K562 (cell line): ENCODE data around the gene HHLA2. TPM values are rescaled to one million over a fixed set of nuclear protein-coding genes. Genes with fewer than 3 reads are reported as not detected.
"Not testable (repeated sequence)": the region's sequence is repeated elsewhere in the genome, so short reads cannot be mapped to it uniquely, and the experiment has no call there.

Source experiments
- ATAC-seq: fragments of 200-7000 bp; cut with Tn5 transposase; 3 replicates; pipeline ENCODE4 v1.9.1; 2020; ENCODE audit warnings: moderate library complexity
- BruUV-seq: library from RNA; stranded (reverse); fragments of 400-500 nt; replicated peaks from 2 replicates; lab custom pipeline; 2021; lab: Mats Ljungman, UMichigan
- CTCF ChIA-PET: fragments of 300-600 bp; formaldehyde crosslinking; extraction: SDS; loops from one replicate; lab custom pipeline; 2021; ENCODE audit warnings: low intra/inter-chr PET ratio; lab: Yijun Ruan, JAX
- POLR2A ChIA-PET: fragments of 300-600, 350-650 bp; sonication (Branson Sonifier 250); formaldehyde crosslinking; extraction: SDS; loops from one replicate; lab custom pipeline; 2021; ENCODE audit warnings: antibody characterized with exemption, inconsistent platforms; lab: Yijun Ruan, JAX
- DNase-seq, 4 experiments: peaks; one replicate each; pipeline versions ENCODE4 v3.0.0 to v3.0.0-alpha.2; 2011 to 2018; ENCODE audit warnings: low spot score in 3 of 4, mixed read lengths in 3 of 4; ENCODE audit errors: extremely low read depth in 1 of 4
- FAIRE-seq: peaks from 2 replicates; lab custom pipeline; 2011; peaks lifted over from hg19 to GRCh38; lab: Jason Lieb, UNC
- H2AFZ ChIP-seq: 2 replicates; pipeline ENCODE4 v1.6.0; 2011; ENCODE audit warnings: low read depth, low read length, control low read depth, inconsistent platforms
- H3K27ac ChIP-seq: fragments of 200-600 bp; 3 replicates; pipeline ENCODE4 v1.8.0; 2011; ENCODE audit warnings: low read depth, mild to moderate bottlenecking, control low read depth, inconsistent platforms, low read length, moderate library complexity, mixed read lengths; ENCODE audit errors: extremely low read depth
- H3K27me3 ChIP-seq, 2 experiments: fragments of 300-600 bp in 1 of 2; 2 replicates in 1 of 2; 3 replicates in 1 of 2; pipeline versions ENCODE4 v1.6.0 to v1.8.0; 2011; ENCODE audit warnings: inconsistent platforms in 2 of 2, low read length in 2 of 2, mild to moderate bottlenecking in 1 of 2, mixed read lengths in 1 of 2, moderate library complexity in 1 of 2; ENCODE audit not compliant: control insufficient read depth in 2 of 2, insufficient read depth in 2 of 2
- H3K36me3 ChIP-seq: fragments of 300-600 bp; 3 replicates; pipeline ENCODE4 v1.8.0; 2011; ENCODE audit warnings: mild to moderate bottlenecking, low read length, inconsistent platforms; ENCODE audit not compliant: control insufficient read depth, insufficient read depth
- H3K4me1 ChIP-seq, 2 experiments: fragments of 200-600 bp in 1 of 2; replicated peaks in 1 of 2; 2 replicates in 1 of 2; 3 replicates in 1 of 2; pipeline versions ENCODE4 v1.5.1 to v1.8.0; 2011; ENCODE audit warnings: inconsistent platforms in 2 of 2, low read length in 2 of 2, mild to moderate bottlenecking in 1 of 2, mixed read lengths in 1 of 2, moderate library complexity in 1 of 2; ENCODE audit not compliant: control insufficient read depth in 2 of 2, insufficient read depth in 2 of 2
- H3K4me2 ChIP-seq: 2 replicates; pipeline ENCODE4 v1.6.1; 2011; ENCODE audit warnings: low read length, control low read depth, inconsistent platforms, mixed read lengths; ENCODE audit not compliant: insufficient read depth
- H3K4me3 ChIP-seq: fragments of 200-600 bp; sonication (generic), shearing (Covaris generic); 2 replicates; pipeline ENCODE4 v1.5.1; 2016; ENCODE audit warnings: control low read depth, inconsistent platforms
- H3K79me2 ChIP-seq: fragments of 200-600 bp; 3 replicates; pipeline ENCODE4 v1.8.0; 2011; ENCODE audit warnings: low read length, inconsistent platforms; ENCODE audit not compliant: control insufficient read depth, insufficient read depth
- H3K9ac ChIP-seq, 2 experiments: 2 replicates each; pipeline versions ENCODE4 v1.6.0 to v1.6.1; 2011; ENCODE audit warnings: low read depth in 2 of 2, low read length in 2 of 2, control low read depth in 1 of 2, inconsistent platforms in 1 of 2, mild to moderate bottlenecking in 1 of 2, mixed read lengths in 1 of 2; ENCODE audit not compliant: insufficient read depth in 1 of 2
- H3K9me1 ChIP-seq: one replicate; pipeline ENCODE4 v1.6.0; 2011; ENCODE audit warnings: inconsistent platforms, mild to moderate bottlenecking, low read length, moderate library complexity; ENCODE audit not compliant: control insufficient read depth, insufficient read depth
- H3K9me3 ChIP-seq: replicated peaks from 2 replicates; pipeline ENCODE4 v1.5.1; 2011; ENCODE audit warnings: low read depth, low read length, inconsistent platforms; ENCODE audit not compliant: control insufficient read depth, insufficient read depth
- H4K20me1 ChIP-seq: replicated peaks from 2 replicates; pipeline ENCODE4 v1.6.1; 2011; ENCODE audit warnings: low read length, inconsistent platforms, mixed read lengths; ENCODE audit not compliant: control insufficient read depth, insufficient read depth
- GTF2E2 ChIP-seq: fragments of 200-800 bp; sonication (Bioruptor generic); IDR thresholded peaks from 2 replicates; pipeline ENCODE4 v1.6.1; 2016; ENCODE audit warnings: missing genetic modification characterization, missing compliant biosample characterization
- HMBOX1 ChIP-seq: sonication (generic); IDR thresholded peaks from 2 replicates; pipeline ENCODE4 v1.6.1; 2016
- KLF10 ChIP-seq: fragments of 250-450 bp; sonication (Bioruptor Pico); IDR thresholded peaks from 2 replicates; pipeline ENCODE4 v1.6.1; 2021; ENCODE audit warnings: matching md5 sums
- MEF2A ChIP-seq: IDR thresholded peaks from 2 replicates; pipeline ENCODE4 v1.6.1; 2011; ENCODE audit warnings: low read depth, mild to moderate bottlenecking, low read length, moderate library complexity; ENCODE audit not compliant: control insufficient read depth
- NELFE ChIP-seq: IDR thresholded peaks from 2 replicates; pipeline ENCODE4 v1.6.1; 2011; ENCODE audit warnings: mild to moderate bottlenecking; ENCODE audit not compliant: insufficient read depth, insufficient read length
- TBP ChIP-seq: optimal IDR thresholded peaks from 2 replicates; pipeline ENCODE3; 2011; ENCODE audit warnings: low read depth, low read length, improper control_type of control experiment
- ZEB2 ChIP-seq: fragments of 450-650 bp; IDR thresholded peaks from 2 replicates; pipeline ENCODE4 v1.6.1; 2016
- ZNF431 ChIP-seq: sonication (generic); formaldehyde crosslinking; IDR thresholded peaks from 2 replicates; pipeline ENCODE4 v1.8.0; 2022; ENCODE audit warnings: mild to moderate bottlenecking, missing genetic modification reagents
- WGBS: fragments of 100-300 bp; shearing (Covaris generic); methylation state at CpG from one replicate; pipeline ENCODE4 v1.1.6; 2016; ENCODE audit warnings: low coverage, mixed read lengths; ENCODE audit not compliant: insufficient coverage; ENCODE audit errors: missing lambda C conversion rate; 5-methylcytosine and 5-hydroxymethylcytosine counted together
- in situ Hi-C: fragments of 300-500 bp; cut with MboI; formaldehyde crosslinking; loops from 4 replicates; pipeline ENCODE4 v1.15.0; 2018; ENCODE audit warnings: inconsistent platforms, mixed read lengths
- intact Hi-C: fragments of 100-400 bp; cut with micrococcal nuclease; formaldehyde crosslinking; loops from 2 replicates; pipeline ENCODE4 v1.14.2; 2022
- polyA plus RNA-seq, 8 experiments: library from polyadenylated mRNA; depleted of rRNA in 4 of 8; stranded (reverse) in 5 of 8; unstranded in 3 of 8; fragments of >200 nt; fragmentation: Nextera tagmentation in 2 of 8; fragmentation: Illumina TruSeq in 1 of 8; extraction: Ambion mirVana in 2 of 8; extraction: Trizol in 1 of 8; gene quantifications; 2 replicates each; pipeline versions ENCODE4 v1.2.1 to v1.2.3, GENCODE V29; 2011 to 2014; ENCODE audit warnings: inconsistent platforms in 1 of 8, missing spikeins in 1 of 8
- total RNA-seq, 7 experiments: library from RNA; depleted of rRNA in 6 of 7; stranded (reverse); fragments of >200 nt in 6 of 7; fragmentation: Illumina TruSeq in 2 of 7; extraction: Trizol in 2 of 7; gene quantifications; 2 replicates each; pipeline versions ENCODE4 v1.2.1 to v1.2.3, GENCODE V29; 2011 to 2021; ENCODE audit warnings: low replicate concordance in 1 of 7
- TF ChIP-seq, protein P1 (sequence below): sonication (generic); formaldehyde crosslinking; IDR thresholded peaks from 2 replicates; pipeline ENCODE4 v1.8.0; 2022; ENCODE audit warnings: mild to moderate bottlenecking, missing genetic modification reagents, borderline replicate concordance
- TF ChIP-seq, protein P2 (sequence below): fragments of 250-450 bp; sonication (Bioruptor Pico); IDR thresholded peaks from 2 replicates; pipeline ENCODE4 v1.5.0; 2021
- TF ChIP-seq, protein P3 (sequence below): fragments of 450-650 bp; formaldehyde crosslinking; IDR thresholded peaks from 2 replicates; pipeline ENCODE4 v1.4.0; 2020; ENCODE audit warnings: mild to moderate bottlenecking, mixed read lengths

Gene HHLA2
- total and polyA plus RNA-seq, 9 of the 15 experiments (the other 6 are each of a cell fraction or from before 2014, with no cell fraction given): 0.04 TPM; not detected in 7

DNA sequence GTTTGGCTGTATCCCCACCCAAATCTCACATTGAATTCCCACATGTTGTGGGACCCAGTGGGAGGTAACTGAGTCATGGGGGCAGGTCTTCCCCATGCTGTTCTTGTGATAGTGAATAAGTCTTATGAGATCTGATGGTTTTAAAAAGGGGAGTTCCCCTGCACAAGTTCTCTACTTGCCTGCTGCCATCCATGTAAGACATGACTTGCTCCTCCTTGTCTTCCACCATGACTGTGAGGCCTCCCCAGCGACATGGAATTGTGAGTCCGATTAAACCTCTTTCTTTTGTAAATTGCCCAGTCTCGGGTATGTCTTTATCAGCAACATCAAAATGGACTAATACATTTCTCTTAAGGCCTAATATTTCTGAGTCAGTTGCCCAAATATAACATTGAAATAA is 28.1 kb upstream of the HHLA2 start:
- WGBS: 0% methylated on average over 3 of the region's 3 CpGs
- ATAC-seq, intact Hi-C loops, BruUV-seq, H3K9me1 ChIP-seq, DNase-seq, H2AFZ ChIP-seq, H4K20me1 ChIP-seq, CTCF ChIA-PET, H3K9me3 ChIP-seq, H3K79me2 ChIP-seq, POLR2A ChIA-PET, H3K27ac ChIP-seq, in situ Hi-C loops, H3K27me3 ChIP-seq, H3K4me3 ChIP-seq, FAIRE-seq, H3K4me2 ChIP-seq, H3K9ac ChIP-seq, H3K4me1 ChIP-seq, H3K36me3 ChIP-seq: not testable (repeated sequence)
- peak; percentile 91 for TF ChIP-seq ZNF431 (CRISPR knock-in tag)

DNA sequence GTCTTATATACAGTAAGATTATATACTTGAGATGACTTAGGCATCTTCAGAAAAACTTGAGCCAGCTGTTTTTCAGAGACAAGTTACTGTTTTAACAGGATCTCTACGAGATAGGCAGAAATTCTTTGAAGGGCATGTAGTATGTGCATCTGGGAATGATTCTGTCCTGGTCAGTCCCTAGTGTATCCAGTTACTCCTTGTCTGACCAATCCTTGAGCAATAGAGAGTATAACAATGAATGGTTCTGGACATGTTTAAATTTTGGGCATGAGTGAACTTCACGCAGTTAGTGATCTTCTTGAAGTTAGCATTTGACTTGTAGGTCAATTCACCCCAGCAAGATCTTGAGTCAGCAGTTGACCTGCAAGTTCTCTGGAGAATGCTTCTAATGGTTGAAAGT is 24.7 kb upstream of the HHLA2 start:
- Histone ChIP-seq H4K20me1 (no peaks in the 10 kb centered on the region), H3K9ac (no peak overlapping the region), H3K4me1 (no peaks in the 10 kb centered on the region), H2AFZ (no peak overlapping the region), H3K27me3 (no peaks in the 10 kb centered on the region), H3K36me3 (no peaks in the 10 kb centered on the region), H3K27ac (no peak overlapping the region), H3K79me2 (no peaks in the 10 kb centered on the region), H3K9me1 (no peaks in the 10 kb centered on the region), H3K4me2 (no peak overlapping the region), H3K9me3 (no peaks in the 10 kb centered on the region), H3K4me3 (no peak overlapping the region)
- BruUV-seq: no TSS peak
- ATAC-seq (no peak), FAIRE-seq (no peak), DNase-seq (no peak)
- CTCF ChIA-PET: no interaction called here
- POLR2A ChIA-PET: no interaction called here
- in situ Hi-C loops: no loop called here
- WGBS: 0% methylated on average over 2 of the region's 2 CpGs
- intact Hi-C loops: no loop called here
- no peak for TF ChIP-seq GTF2E2 (tag)
- TF ChIP-seq MEF2A: no peak
- TF ChIP-seq NELFE: no peak
- TF ChIP-seq HMBOX1: no peak
- no peak for TF ChIP-seq ZEB2
- no peak for TF ChIP-seq KLF10 (CRISPR knock-in tag)
- TF ChIP-seq, protein P1, sequence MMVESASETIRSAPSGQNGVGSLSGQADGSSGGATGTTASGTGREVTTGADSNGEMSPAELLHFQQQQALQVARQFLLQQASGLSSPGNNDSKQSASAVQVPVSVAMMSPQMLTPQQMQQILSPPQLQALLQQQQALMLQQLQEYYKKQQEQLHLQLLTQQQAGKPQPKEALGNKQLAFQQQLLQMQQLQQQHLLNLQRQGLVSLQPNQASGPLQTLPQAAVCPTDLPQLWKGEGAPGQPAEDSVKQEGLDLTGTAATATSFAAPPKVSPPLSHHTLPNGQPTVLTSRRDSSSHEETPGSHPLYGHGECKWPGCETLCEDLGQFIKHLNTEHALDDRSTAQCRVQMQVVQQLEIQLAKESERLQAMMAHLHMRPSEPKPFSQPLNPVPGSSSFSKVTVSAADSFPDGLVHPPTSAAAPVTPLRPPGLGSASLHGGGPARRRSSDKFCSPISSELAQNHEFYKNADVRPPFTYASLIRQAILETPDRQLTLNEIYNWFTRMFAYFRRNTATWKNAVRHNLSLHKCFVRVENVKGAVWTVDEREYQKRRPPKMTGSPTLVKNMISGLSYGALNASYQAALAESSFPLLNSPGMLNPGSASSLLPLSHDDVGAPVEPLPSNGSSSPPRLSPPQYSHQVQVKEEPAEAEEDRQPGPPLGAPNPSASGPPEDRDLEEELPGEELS (CRISPR knock-in tag): no peak
- TF ChIP-seq, protein P2, sequence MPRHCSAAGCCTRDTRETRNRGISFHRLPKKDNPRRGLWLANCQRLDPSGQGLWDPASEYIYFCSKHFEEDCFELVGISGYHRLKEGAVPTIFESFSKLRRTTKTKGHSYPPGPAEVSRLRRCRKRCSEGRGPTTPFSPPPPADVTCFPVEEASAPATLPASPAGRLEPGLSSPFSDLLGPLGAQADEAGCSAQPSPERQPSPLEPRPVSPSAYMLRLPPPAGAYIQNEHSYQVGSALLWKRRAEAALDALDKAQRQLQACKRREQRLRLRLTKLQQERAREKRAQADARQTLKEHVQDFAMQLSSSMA (CRISPR knock-in tag): no peak
- TF ChIP-seq, protein P3, sequence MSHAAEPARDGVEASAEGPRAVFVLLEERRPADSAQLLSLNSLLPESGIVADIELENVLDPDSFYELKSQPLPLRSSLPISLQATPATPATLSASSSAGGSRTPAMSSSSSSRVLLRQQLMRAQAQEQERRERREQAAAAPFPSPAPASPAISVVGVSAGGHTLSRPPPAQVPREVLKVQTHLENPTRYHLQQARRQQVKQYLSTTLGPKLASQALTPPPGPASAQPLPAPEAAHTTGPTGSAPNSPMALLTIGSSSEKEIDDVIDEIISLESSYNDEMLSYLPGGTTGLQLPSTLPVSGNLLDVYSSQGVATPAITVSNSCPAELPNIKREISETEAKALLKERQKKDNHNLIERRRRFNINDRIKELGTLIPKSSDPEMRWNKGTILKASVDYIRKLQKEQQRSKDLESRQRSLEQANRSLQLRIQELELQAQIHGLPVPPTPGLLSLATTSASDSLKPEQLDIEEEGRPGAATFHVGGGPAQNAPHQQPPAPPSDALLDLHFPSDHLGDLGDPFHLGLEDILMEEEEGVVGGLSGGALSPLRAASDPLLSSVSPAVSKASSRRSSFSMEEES: no peak
- TF ChIP-seq TBP: no peak
